Measurements from ENCODE around the gene CARS1. TPM values are rescaled to one million over a fixed set of nuclear protein-coding genes. Genes with fewer than 3 reads are reported as not detected.

The CARS1 gene

DNA sequence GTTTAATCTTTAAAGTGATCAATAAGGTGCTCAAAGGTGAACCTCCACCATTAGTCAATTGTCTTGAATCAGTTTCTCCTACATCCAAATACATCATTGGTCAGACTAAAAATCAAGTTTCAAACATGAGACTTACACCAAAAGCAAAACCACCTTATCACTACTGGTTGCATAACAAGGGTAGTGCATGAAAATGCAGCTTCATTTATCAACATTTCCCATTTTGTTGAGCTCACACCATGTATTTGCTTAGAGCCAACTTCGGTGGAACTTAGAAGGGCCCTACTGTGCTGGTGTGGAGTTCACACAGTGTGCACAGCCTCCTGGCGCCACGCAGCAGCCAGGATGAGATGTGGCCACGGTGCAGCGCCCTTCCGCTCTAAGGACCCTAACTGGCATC is 104.9 kb downstream of the CARS1 start:
- DNase-seq = no peak
- 89% methylated on average over 6 of the region's 6 CpGs for WGBS
- H3K18ac ChIP-seq (ENCODE audit: low read depth in 1 of 2, low read length in 2 of 2) = peak overlapping the region; percentile 0 to 62

DNA sequence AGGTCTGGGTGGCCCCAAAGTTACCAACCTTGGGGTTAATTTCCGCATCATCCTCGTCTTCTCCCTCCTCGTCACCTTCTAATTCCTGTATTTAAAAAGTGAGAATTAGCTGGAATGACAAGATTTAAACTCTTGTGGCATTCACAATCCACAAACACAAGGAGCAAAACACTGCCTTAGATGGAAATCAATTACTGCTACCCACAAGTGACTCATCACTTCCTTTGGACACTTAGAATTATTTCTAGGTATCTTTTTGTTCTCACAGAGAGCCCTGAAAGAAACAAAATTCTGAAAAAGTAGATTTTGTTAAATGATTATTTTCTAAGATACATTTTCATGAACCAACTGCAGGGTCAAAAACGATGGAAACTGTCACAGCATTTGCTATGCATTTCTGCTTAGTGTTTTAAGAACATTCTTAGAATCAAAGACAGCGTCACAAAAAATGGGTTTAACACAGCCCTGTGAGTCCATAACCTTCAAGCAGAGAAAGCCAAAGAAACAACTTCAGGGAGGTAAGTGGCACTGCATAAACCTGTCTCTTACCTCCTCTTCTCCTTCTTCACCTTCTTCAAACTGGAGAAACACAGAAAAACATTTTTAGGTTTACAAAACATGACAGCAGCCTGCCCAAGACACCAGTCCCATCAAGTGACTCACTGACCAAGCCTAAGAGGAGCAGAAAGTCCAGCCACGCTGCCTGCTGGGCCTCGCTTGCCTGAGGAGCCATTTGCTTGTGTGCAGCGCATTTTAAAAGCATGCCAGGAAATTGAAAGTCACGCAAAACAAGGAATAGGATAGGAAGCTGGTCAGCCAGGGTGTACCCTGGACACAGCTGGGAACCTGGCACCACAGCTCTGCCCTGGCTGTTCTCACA is 105.8 kb downstream of the CARS1 start:
- peak overlapping the region; percentile 80 for H3K27ac ChIP-seq (ENCODE audit: low read length, poor library complexity, severe bottlenecking)

More for the DNA sequence above, 104.9 kb downstream of the CARS1 start:
- Histone ChIP-seq H3K27me3 (ENCODE audit: control insufficient read depth in 1 of 2, insufficient read depth in 1 of 2, low read length in 2 of 2) (no peaks in the 10 kb centered on the region), H2BK5ac (ENCODE audit: low read depth, low read length, poor library complexity, severe bottlenecking) (no peak overlapping the region), H3K14ac (ENCODE audit: low read length in 2 of 2) (no peak overlapping the region), H2BK12ac (ENCODE audit: low read length in 2 of 2) (peak overlapping the region in 1 of 2 experiments; percentile 64), H3K4me1 (ENCODE audit: control insufficient read depth, insufficient read depth, low read depth, low read length) (peaks cover 38% of the 10 kb centered on the region), H4K91ac (ENCODE audit: low read length) (peak overlapping the region; percentile 5), H3K27ac (ENCODE audit: low read length, poor library complexity, severe bottlenecking) (peak overlapping the region; percentile 80), H3K79me1 (replicated peaks; ENCODE audit: low read length, poor library complexity, severe bottlenecking) (peaks cover 16% of the 10 kb centered on the region), H3K23ac (ENCODE audit: low read length in 2 of 2) (peak overlapping the region in 1 of 2 experiments; percentile 0), H3K4me3 (ENCODE audit: insufficient read depth in 1 of 2, low read depth in 1 of 2, low read length in 2 of 2) (no peak overlapping the region), H2AK5ac (ENCODE audit: low read length, severe bottlenecking) (peak overlapping the region; percentile 7), H3K36me3 (ENCODE audit: control insufficient read depth in 1 of 2, insufficient read depth in 2 of 2, low read depth in 1 of 2, low read length in 2 of 2) (peaks cover 44 to 100% of the 10 kb centered on the region in 2 experiments), H3K4ac (ENCODE audit: low read depth in 1 of 2, low read length in 2 of 2) (no peak overlapping the region), H4K8ac (ENCODE audit: low read length) (no peak overlapping the region), H3K9me3 (ENCODE audit: control insufficient read depth, low read length) (no peaks in the 10 kb centered on the region), H2BK120ac (ENCODE audit: low read depth, low read length) (no peak overlapping the region), H2BK15ac (ENCODE audit: low read depth, poor library complexity, severe bottlenecking) (no peak overlapping the region), H2AFZ (ENCODE audit: low read depth, low read length) (no peak overlapping the region), H3K4me2 (ENCODE audit: low read length, poor library complexity, severe bottlenecking) (no peak overlapping the region), H3K9ac (ENCODE audit: low read length) (no peak overlapping the region)

More for the DNA sequence above, 105.8 kb downstream of the CARS1 start:
- H3K4ac ChIP-seq (ENCODE audit: low read depth in 1 of 2, low read length in 2 of 2) = peak overlapping the region in 1 of 2 experiments; percentile 40
- no peak overlapping the region for H3K23ac ChIP-seq (ENCODE audit: low read length in 2 of 2)
- H2BK120ac ChIP-seq (ENCODE audit: low read depth, low read length) = no peak overlapping the region
- peak overlapping the region; percentile 4 for H2BK5ac ChIP-seq (ENCODE audit: low read depth, low read length, poor library complexity, severe bottlenecking)
- no peak overlapping the region for H4K91ac ChIP-seq (ENCODE audit: low read length)
- no peaks in the 10 kb centered on the region for H3K27me3 ChIP-seq (ENCODE audit: control insufficient read depth in 1 of 2, insufficient read depth in 1 of 2, low read length in 2 of 2)
- H3K9ac ChIP-seq (ENCODE audit: low read length) = no peak overlapping the region
- H3K79me1 ChIP-seq (replicated peaks; ENCODE audit: low read length, poor library complexity, severe bottlenecking) = peaks cover 20% of the 10 kb centered on the region
- peaks cover 40% of the 10 kb centered on the region for H3K4me1 ChIP-seq (ENCODE audit: control insufficient read depth, insufficient read depth, low read depth, low read length)
- H3K4me2 ChIP-seq (ENCODE audit: low read length, poor library complexity, severe bottlenecking) = no peak overlapping the region
- WGBS = 10% methylated on average over 8 of the region's 9 CpGs
- no peak overlapping the region for H2AK5ac ChIP-seq (ENCODE audit: low read length, severe bottlenecking)
- H2AFZ ChIP-seq (ENCODE audit: low read depth, low read length) = no peak overlapping the region
- no peak overlapping the region for H3K14ac ChIP-seq (ENCODE audit: low read length in 2 of 2)
- no peaks in the 10 kb centered on the region for H3K9me3 ChIP-seq (ENCODE audit: control insufficient read depth, low read length)
- DNase-seq = peak; percentile 93
- H3K4me3 ChIP-seq (ENCODE audit: insufficient read depth in 1 of 2, low read depth in 1 of 2, low read length in 2 of 2) = no peak overlapping the region
- no peak overlapping the region for H2BK15ac ChIP-seq (ENCODE audit: low read depth, poor library complexity, severe bottlenecking)
- H3K18ac ChIP-seq (ENCODE audit: low read depth in 1 of 2, low read length in 2 of 2) = peak overlapping the region in 1 of 2 experiments; percentile 78
- H2BK12ac ChIP-seq (ENCODE audit: low read length in 2 of 2) = no peak overlapping the region
- H3K36me3 ChIP-seq (ENCODE audit: control insufficient read depth in 1 of 2, insufficient read depth in 2 of 2, low read depth in 1 of 2, low read length in 2 of 2) = peaks cover 49 to 93% of the 10 kb centered on the region in 2 experiments
- no peak overlapping the region for H4K8ac ChIP-seq (ENCODE audit: low read length)

Small RNAs within 50 kb of the gene (small RNA-seq; reads per million reads assigned to genes)
- gene RNU1-91P (ENCODE audit: low read depth) (not detected), gene SNORA54 (ENCODE audit: low read depth) (19.6 reads per million, percentile 86 among the genes with 10 or more reads in this experiment)

All from mesenchymal stem cell (in vitro differentiated cells and primary cell).